SK-N-SH treated with all-trans-retinoic acid at 6 μM for 48 hours (cell line): ENCODE data around the gene GHRH.

Experiments
- ARNTL ChIP-seq: fragments of 450-650 bp; formaldehyde crosslinking; IDR thresholded peaks from 2 replicates; pipeline ENCODE4 v1.5.0; 2020; ENCODE audit warnings: low read depth, mild to moderate bottlenecking, moderate library complexity, borderline replicate concordance
- ESRRG ChIP-seq: fragments of 250-450 bp; sonication (Bioruptor Pico); IDR thresholded peaks from 2 replicates; pipeline ENCODE4 v1.6.1; 2021; ENCODE audit warnings: mild to moderate bottlenecking
- OSR1 ChIP-seq: fragments of 250-450 bp; sonication (Bioruptor Pico); IDR thresholded peaks from 2 replicates; pipeline ENCODE4 v1.8.0; 2022; ENCODE audit warnings: moderate library complexity, mild to moderate bottlenecking, inconsistent platforms
- SNAI2 ChIP-seq: fragments of 250-450 bp; sonication (Bioruptor Pico); IDR thresholded peaks from 2 replicates; pipeline ENCODE4 v1.5.0; 2020; ENCODE audit warnings: mild to moderate bottlenecking, moderate library complexity
- TCF4 ChIP-seq: fragments of 250-450 bp; sonication (Bioruptor Pico); IDR thresholded peaks from 2 replicates; pipeline ENCODE4 v1.8.0; 2021; ENCODE audit warnings: mild to moderate bottlenecking, moderate library complexity, borderline replicate concordance
- TOX ChIP-seq: fragments of 250-450 bp; sonication (Bioruptor Pico); IDR thresholded peaks from 2 replicates; pipeline ENCODE4 v1.8.0; 2021; ENCODE audit warnings: mild to moderate bottlenecking, moderate library complexity, borderline replicate concordance
- ZC3H10 ChIP-seq: fragments of 250-450 bp; sonication (Bioruptor Pico); IDR thresholded peaks from 2 replicates; pipeline ENCODE4 v1.5.1; 2021; ENCODE audit warnings: mild to moderate bottlenecking, moderate library complexity
- ZFP3 ChIP-seq: fragments of 250-450 bp; sonication (Bioruptor Pico); IDR thresholded peaks from 2 replicates; pipeline ENCODE4 v1.5.0; 2020; ENCODE audit warnings: mild to moderate bottlenecking, moderate library complexity
- ZFP30 ChIP-seq: fragments of 450-650 bp; formaldehyde crosslinking; IDR thresholded peaks from 2 replicates; pipeline ENCODE4 v1.5.0; 2022; ENCODE audit warnings: mild to moderate bottlenecking, moderate library complexity
- ZNF8 ChIP-seq: fragments of 450-650 bp; formaldehyde crosslinking; IDR thresholded peaks from 2 replicates; pipeline ENCODE4 v1.5.0; 2020; ENCODE audit warnings: mild to moderate bottlenecking, moderate library complexity
- TF ChIP-seq, protein P1 (sequence below): fragments of 250-450 bp; sonication (Bioruptor Pico); IDR thresholded peaks from 2 replicates; pipeline ENCODE4 v1.5.1; 2021; ENCODE audit warnings: mild to moderate bottlenecking, moderate library complexity
- TF ChIP-seq, protein P2 (sequence below): fragments of 250-450 bp; sonication (Bioruptor Pico); IDR thresholded peaks from 2 replicates; pipeline ENCODE4 v1.8.0; 2020; ENCODE audit warnings: mild to moderate bottlenecking, moderate library complexity, borderline replicate concordance
- TF ChIP-seq, protein P3 (sequence below): fragments of 250-450 bp; sonication (Bioruptor Pico); IDR thresholded peaks from 2 replicates; pipeline ENCODE4 v1.5.0; 2020; ENCODE audit warnings: mild to moderate bottlenecking, moderate library complexity
- TF ChIP-seq, protein P4 (sequence below): fragments of 250-450 bp; sonication (Bioruptor Pico); IDR thresholded peaks from 2 replicates; pipeline ENCODE4 v1.5.1; 2020; ENCODE audit warnings: low read depth, mild to moderate bottlenecking, moderate library complexity

DNA sequence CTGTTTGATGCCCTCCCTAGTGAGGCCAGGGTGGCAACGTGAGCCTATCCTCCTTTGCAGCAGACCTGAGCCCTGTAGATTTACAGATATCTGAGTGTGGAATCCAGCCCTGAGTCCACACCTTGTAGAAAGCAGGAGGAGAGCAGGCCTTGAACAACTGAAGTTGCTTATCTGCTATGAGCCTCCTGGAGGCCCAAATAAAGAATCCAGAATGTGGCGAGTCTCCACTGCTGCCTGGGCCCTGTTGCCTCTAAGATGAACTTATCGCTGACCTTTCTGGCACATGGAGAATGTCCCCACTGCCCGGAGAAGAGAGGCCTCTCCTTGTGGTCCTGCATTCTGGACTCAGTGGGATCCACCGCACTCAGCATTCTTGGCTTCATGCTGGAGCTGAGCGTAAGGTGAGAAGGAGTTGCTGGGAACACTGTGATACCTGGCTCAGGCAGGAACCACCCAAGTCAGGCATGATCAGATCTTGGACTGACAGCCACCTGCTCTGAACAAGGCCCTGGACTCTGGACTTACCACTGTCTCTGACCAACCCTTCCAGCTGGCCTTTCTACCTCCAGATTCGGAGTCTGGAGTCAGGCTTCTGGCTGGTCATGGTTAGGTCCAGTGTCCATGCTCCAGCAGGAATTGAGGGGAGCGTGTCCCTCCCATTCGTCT, 22.0 kb upstream of the GHRH start:
- TF ChIP-seq, protein P1, sequence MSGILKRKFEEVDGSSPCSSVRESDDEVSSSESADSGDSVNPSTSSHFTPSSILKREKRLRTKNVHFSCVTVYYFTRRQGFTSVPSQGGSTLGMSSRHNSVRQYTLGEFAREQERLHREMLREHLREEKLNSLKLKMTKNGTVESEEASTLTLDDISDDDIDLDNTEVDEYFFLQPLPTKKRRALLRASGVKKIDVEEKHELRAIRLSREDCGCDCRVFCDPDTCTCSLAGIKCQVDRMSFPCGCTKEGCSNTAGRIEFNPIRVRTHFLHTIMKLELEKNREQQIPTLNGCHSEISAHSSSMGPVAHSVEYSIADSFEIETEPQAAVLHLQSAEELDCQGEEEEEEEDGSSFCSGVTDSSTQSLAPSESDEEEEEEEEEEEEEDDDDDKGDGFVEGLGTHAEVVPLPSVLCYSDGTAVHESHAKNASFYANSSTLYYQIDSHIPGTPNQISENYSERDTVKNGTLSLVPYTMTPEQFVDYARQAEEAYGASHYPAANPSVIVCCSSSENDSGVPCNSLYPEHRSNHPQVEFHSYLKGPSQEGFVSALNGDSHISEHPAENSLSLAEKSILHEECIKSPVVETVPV, result no peak
- TF ChIP-seq, protein P2, sequence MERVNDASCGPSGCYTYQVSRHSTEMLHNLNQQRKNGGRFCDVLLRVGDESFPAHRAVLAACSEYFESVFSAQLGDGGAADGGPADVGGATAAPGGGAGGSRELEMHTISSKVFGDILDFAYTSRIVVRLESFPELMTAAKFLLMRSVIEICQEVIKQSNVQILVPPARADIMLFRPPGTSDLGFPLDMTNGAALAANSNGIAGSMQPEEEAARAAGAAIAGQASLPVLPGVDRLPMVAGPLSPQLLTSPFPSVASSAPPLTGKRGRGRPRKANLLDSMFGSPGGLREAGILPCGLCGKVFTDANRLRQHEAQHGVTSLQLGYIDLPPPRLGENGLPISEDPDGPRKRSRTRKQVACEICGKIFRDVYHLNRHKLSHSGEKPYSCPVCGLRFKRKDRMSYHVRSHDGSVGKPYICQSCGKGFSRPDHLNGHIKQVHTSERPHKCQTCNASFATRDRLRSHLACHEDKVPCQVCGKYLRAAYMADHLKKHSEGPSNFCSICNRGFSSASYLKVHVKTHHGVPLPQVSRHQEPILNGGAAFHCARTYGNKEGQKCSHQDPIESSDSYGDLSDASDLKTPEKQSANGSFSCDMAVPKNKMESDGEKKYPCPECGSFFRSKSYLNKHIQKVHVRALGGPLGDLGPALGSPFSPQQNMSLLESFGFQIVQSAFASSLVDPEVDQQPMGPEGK (CRISPR knock-in tag), result no peak
- TF ChIP-seq ARNTL (CRISPR knock-in tag) (no peak), SNAI2 (CRISPR knock-in tag) (no peak), ZC3H10 (CRISPR knock-in tag) (no peak), OSR1 (no peak), ZFP30 (no peak), TOX (CRISPR knock-in tag) (no peak), ZNF8 (CRISPR knock-in tag) (no peak), ZFP3 (CRISPR knock-in tag) (no peak), ESRRG (CRISPR knock-in tag) (no peak), TCF4 (CRISPR knock-in tag) (no peak)
- TF ChIP-seq, protein P3, sequence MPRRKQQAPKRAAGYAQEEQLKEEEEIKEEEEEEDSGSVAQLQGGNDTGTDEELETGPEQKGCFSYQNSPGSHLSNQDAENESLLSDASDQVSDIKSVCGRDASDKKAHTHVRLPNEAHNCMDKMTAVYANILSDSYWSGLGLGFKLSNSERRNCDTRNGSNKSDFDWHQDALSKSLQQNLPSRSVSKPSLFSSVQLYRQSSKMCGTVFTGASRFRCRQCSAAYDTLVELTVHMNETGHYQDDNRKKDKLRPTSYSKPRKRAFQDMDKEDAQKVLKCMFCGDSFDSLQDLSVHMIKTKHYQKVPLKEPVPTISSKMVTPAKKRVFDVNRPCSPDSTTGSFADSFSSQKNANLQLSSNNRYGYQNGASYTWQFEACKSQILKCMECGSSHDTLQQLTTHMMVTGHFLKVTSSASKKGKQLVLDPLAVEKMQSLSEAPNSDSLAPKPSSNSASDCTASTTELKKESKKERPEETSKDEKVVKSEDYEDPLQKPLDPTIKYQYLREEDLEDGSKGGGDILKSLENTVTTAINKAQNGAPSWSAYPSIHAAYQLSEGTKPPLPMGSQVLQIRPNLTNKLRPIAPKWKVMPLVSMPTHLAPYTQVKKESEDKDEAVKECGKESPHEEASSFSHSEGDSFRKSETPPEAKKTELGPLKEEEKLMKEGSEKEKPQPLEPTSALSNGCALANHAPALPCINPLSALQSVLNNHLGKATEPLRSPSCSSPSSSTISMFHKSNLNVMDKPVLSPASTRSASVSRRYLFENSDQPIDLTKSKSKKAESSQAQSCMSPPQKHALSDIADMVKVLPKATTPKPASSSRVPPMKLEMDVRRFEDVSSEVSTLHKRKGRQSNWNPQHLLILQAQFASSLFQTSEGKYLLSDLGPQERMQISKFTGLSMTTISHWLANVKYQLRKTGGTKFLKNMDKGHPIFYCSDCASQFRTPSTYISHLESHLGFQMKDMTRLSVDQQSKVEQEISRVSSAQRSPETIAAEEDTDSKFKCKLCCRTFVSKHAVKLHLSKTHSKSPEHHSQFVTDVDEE, result no peak
- TF ChIP-seq, protein P4, sequence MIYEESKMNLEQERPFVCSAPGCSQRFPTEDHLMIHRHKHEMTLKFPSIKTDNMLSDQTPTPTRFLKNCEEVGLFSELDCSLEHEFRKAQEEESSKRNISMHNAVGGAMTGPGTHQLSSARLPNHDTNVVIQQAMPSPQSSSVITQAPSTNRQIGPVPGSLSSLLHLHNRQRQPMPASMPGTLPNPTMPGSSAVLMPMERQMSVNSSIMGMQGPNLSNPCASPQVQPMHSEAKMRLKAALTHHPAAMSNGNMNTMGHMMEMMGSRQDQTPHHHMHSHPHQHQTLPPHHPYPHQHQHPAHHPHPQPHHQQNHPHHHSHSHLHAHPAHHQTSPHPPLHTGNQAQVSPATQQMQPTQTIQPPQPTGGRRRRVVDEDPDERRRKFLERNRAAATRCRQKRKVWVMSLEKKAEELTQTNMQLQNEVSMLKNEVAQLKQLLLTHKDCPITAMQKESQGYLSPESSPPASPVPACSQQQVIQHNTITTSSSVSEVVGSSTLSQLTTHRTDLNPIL (CRISPR knock-in tag), result no peak
